GM12874 (cell line): ENCODE results near the gene ELMOD1.

Source experiments
- TF ChIP-seq, protein P1 (sequence below): IDR thresholded peaks from 2 replicates; pipeline ENCODE4 v1.5.1; 2011; ENCODE audit warnings: low read depth, mild to moderate bottlenecking, control low read depth, low read length, moderate library complexity; ENCODE audit not compliant: insufficient read depth

ELMOD1 gene

DNA sequence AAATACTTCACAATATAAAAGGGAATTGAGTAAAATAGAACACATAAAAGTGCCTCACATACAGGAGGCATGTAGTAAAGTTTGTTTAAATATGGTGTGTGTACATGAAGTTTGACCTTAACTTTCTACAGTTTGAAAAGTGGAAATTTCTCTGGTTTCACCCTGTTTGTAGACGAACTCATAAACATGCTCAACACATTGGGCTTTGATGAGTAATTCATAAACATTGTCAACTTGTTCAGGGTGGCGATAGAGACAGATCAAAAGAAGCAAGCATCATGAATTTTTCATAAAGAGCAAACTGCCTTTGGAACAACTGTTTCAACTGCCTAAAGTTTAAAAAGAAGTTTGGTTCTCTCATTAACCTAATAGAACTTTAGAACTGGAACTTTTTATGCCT is 111.8 kb downstream of the ELMOD1 start:
- TF ChIP-seq, protein P1, sequence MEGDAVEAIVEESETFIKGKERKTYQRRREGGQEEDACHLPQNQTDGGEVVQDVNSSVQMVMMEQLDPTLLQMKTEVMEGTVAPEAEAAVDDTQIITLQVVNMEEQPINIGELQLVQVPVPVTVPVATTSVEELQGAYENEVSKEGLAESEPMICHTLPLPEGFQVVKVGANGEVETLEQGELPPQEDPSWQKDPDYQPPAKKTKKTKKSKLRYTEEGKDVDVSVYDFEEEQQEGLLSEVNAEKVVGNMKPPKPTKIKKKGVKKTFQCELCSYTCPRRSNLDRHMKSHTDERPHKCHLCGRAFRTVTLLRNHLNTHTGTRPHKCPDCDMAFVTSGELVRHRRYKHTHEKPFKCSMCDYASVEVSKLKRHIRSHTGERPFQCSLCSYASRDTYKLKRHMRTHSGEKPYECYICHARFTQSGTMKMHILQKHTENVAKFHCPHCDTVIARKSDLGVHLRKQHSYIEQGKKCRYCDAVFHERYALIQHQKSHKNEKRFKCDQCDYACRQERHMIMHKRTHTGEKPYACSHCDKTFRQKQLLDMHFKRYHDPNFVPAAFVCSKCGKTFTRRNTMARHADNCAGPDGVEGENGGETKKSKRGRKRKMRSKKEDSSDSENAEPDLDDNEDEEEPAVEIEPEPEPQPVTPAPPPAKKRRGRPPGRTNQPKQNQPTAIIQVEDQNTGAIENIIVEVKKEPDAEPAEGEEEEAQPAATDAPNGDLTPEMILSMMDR, result no peak

GRCh38 chr11:107704451-107704850 is 113.5 kb downstream of the ELMOD1 start:
- TF ChIP-seq, protein P1, result no peak

GRCh38 chr11:107705027-107705426 is 114.1 kb downstream of the ELMOD1 start:
- TF ChIP-seq, protein P1, result no peak

DNA sequence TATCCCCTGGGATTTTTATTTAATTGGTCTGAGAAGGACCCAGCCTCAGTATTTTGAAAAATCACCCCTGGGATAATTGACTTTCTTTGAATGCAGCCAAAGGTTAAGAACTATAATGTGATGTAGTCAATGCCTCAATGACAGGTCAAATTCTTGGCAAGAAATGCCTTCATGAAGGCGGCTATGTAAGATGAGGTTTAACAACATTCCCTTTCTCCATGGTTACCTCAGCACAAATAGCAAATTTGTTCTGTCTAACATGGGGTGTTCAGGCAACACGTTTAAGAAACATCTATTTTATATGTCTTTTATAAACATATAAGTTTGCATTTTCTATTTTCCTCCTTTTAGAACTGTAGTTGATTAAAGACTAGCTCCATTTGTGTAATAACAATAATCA is 115.6 kb downstream of the ELMOD1 start:
- TF ChIP-seq, protein P1, result no peak

DNA sequence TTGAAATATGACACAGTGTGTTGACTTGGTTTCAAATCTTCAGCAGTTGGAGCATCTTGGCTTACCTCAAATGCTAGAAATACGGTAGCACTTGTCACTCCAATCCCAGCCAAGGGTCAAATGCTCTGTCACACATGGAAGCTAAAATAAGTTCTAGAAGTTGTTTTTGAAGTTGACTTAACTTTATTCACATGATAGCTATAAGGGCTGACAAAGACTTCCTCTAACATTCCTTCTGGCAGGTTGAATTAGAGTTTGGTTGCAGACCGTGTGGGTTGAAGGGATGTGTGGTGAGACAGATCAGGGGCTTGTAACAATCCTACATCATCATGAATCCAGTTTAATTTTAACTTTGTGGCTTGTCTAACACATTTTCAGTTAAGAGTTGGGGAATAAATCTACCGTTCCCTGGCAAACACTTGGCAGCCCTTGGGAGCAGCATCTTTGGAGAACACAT is 116.3 kb downstream of the ELMOD1 start:
- TF ChIP-seq, protein P1, result no peak

- TF ChIP-seq, protein P1, result no peak
Measured at GRCh38 chr11:107707807-107708206, 116.9 kb downstream of the ELMOD1 start.

DNA sequence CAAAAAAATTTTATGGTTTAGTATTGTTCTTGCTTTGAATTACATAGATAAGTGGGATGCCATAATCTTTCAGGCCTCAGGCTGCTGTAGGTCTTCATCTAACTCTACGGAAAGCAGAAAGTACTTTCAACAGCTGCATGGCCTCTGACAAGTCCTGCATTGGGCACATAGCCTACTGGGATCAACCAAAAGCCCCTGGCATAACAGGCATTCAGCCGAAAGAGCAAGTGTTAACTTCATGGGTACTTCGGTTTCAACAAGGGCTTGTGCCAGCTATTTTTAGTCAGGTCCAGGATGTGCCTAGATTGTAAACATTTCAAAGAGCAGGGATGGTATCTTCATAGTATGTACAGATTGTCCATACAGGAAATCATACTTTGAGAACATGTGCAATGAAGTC is 117.8 kb downstream of the ELMOD1 start:
- TF ChIP-seq, protein P1, result no peak
